NCI-H82 (cell line): Measurements from ENCODE around the gene MDM1.

Experiments used
- DNase-seq: peaks from one replicate; lab custom pipeline; 2025; lab: John Stamatoyannopoulos, UW

Gene MDM1

GRCh38 chr12:68272732-68273131, 59.4 kb downstream of the MDM1 start:
- DNase-seq, result no peak

GRCh38 chr12:68271346-68271745, 60.8 kb downstream of the MDM1 start:
- DNase-seq, result no peak

GRCh38 chr12:68270358-68270757, 61.8 kb downstream of the MDM1 start:
- no peak for DNase-seq

GRCh38 chr12:68269779-68270178, 62.4 kb downstream of the MDM1 start:
- no peak for DNase-seq

DNA sequence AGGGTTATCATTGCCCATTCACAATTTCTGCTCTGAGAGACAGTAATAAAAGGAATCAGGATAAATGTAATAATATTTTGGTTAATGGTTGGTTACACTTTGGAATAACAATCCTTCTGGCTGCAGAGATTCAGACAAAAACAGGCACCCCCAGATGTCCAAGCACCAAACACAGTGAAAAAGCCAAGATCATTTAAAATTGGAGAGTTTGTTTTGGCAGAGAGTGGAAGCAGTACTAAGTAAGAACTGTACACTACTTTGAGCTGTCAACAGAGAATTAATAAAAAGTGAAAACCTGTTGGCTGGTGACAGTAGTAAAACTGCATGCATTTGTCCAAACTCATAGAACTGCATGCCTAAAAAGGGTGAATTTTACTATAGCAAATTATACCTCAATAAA, 63.2 kb downstream of the MDM1 start:
- no peak for DNase-seq

DNA sequence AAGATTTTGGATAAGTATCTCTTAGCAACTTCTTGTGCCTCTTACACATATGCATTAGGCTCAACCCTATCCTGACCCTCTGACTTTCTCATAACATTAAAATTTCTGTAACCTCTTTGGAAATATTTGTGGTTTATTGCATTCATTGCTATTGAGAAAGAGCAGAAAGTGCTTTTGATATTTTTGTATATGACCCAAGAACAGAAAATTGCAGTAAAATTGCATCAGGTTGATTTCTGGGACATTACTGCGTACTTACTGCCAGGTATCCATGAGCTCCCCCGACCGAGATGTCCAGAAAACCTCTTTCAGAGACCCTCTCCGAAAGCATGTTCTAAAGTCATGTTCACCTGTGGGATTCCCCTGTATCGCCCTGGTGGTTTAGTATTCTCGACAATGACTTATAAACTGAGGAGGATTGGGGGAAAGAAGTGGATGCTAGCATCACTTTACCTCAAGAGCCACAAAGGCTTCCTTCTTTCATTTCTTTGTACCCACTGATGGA, 64.2 kb downstream of the MDM1 start:
- DNase-seq, result no peak

DNA sequence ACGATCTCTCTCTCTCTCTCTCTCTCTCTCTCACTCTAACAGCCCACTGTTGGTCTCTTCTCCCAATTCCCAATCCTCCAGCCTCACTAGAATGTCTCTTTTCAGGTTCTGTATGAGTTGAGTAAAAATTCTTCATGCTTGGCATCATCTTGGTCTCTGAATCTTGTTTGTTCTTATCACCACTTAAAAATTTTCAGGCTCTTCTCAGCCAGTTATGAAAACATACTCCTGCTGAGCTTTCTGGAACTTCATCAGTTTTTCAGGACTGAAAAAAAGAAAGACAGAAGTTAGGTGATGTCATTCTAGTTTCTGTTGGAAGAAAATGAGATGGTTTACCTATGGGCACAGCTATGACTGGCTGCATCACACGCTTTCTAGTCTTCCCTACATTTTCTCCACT, 67.3 kb downstream of the MDM1 start:
- DNase-seq, result no peak

GRCh38 chr12:68264158-68264855, 67.9 kb downstream of the MDM1 start:
- DNase-seq, result no peak

- DNase-seq, result no peak
These were observed 68.8 kb downstream of the MDM1 start for GRCh38 chr12:68263366-68263765.

- DNase-seq, result no peak
These were observed 70.3 kb downstream of the MDM1 start for GRCh38 chr12:68261896-68262295.

DNA sequence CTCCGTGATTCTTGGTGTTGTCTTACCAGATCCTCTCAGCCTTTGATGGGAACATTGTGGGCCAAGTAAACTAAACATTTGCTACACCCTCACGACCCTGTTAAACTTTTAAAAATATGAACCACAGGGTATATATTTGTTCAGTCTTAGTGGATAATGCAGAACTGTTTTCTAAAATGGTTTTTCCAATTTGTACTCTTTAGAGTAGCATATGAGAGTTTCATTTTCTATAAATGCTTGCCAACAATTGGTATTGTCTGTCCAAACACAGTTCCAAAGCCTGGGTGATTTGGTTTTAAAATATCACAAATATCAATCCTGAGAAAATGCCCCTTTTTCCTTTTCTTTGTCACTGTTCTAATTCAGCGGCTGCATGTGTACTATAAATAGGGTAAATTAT, 72.0 kb downstream of the MDM1 start:
- no peak for DNase-seq

DNA sequence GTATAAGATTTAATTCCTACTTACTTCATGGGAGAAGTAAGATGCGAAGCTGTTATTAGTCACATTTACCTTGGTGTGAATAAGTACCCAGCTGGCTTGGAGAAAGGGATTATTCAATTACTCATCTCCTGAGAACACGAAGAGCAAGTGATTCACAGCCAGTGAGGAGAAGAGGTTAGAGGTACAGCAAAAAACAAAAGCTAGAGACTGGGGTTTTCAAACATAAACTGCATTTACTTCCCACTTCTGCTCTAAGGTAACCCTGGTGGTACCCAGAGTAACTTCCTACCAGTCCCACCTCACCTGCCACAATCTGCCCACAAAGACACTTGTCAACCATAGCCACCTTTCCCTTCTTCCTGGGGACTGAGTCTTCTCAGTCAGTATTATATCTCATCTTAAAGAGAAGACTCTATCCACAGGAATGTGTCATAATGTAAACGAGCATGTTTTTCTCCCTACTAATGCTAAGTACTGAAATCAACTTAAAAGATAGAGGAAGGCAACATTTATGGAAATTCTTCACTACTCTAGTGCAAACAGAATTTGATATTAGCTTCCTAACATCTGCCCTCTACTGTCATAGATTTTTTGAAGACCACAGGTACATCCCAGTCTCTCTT, 72.7 kb downstream of the MDM1 start:
- DNase-seq, result peak; percentile 66

GRCh38 chr12:68253504-68253903, 78.7 kb downstream of the MDM1 start, which contains the start of gene IL22:
TSS of gene IL22 (minus strand) at chr12:68253604. CDS start at chr12:68253448, 156 bp downstream.
- no peak for DNase-seq

DNA sequence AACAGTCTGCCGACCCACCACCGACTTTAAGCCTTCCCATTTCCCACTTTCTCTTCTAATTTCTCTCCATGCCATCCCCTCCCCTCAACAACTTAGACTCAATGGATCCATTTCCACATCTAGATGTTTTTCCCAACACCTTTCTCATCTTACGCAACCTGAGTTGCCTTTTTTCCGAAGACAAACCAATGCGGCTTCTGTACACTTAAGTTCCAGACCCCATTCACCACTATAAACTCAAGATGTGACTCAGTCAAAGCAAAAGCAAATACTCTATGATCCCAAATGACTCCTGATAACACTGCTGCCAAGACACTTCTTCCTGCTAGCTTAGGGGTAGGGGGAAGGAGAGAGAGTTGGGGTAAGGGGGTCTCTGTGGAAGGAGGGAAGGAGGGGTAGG, 80.1 kb downstream of the MDM1 start:
- no peak for DNase-seq

DNA sequence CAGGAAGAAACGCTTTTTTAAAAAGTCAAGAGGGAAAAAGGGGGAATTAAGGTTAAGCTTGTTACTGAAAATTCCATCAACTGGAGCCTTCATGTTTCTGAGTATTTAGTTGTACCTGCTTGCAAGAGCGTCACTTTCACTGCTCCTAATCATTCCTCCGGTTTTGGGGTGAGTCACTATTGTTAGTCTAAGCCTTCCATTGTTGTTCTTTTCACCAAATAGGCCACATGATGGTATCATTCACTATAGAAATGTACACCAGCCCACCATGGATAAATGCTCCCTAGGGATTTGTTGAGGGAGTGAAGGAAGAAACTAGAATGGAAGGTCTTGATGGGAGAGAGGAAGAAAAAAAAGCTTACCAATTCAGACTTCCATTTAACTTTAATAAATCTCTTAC, 81.7 kb downstream of the MDM1 start:
- DNase-seq, result no peak

- DNase-seq, result no peak
These were observed 84.4 kb downstream of the MDM1 start for GRCh38 chr12:68247785-68248184.

DNA sequence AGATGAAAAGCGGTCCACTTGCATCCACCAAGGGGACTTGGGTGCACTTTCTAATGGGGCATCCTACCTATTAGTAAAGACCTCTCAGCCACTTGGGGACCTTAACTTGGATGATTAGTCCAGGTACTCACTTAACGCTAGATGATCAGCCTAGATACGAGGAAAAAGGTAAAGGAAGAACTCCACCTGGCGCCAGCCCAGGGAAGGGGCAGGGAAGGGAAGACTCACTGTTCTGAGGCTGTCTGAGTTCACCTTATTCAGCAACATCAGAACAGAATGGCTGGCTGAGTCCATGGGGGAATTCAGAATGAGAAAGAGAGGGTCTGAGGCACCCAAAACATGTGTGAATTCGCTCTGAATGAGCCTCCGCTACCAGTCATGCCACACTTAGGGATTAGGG, 85.8 kb downstream of the MDM1 start:
- no peak for DNase-seq

- DNase-seq, result peak; percentile 78
These were observed 86.8 kb downstream of the MDM1 start for GRCh38 chr12:68245180-68246021.
